RWPE2 (cell line): ENCODE results near the gene NSMCE1.
A peak's percentile ranks its signal among the peaks of the same experiment; 100 is the strongest.

Experiments used
- ATAC-seq: fragments of 200-7000 bp; cut with Tn5 transposase; 3 replicates; pipeline ENCODE4 v1.9.1; 2021; ENCODE audit warnings: low read depth
- DNase-seq: peaks from one replicate; pipeline ENCODE4 v3.0.0-alpha.2; 2020; ENCODE audit warnings: low spot score
- H3K27ac ChIP-seq: fragments of 450-650 bp; 2 replicates; pipeline ENCODE4 v1.5.1; 2017; ENCODE audit warnings: mild to moderate bottlenecking; ENCODE audit not compliant: poor library complexity, severe bottlenecking
- H3K27me3 ChIP-seq: fragments of 250-450 bp; sonication (Bioruptor Pico); 2 replicates; pipeline ENCODE4 v1.5.1; 2021; ENCODE audit warnings: mild to moderate bottlenecking, moderate library complexity; ENCODE audit not compliant: insufficient read depth, poor library complexity, severe bottlenecking
- H3K36me3 ChIP-seq: fragments of 250-450 bp; sonication (Bioruptor Pico); 2 replicates; pipeline ENCODE4 v1.5.1; 2020; ENCODE audit warnings: low read depth, mild to moderate bottlenecking, moderate library complexity
- H3K4me1 ChIP-seq: fragments of 250-450 bp; sonication (Bioruptor Pico); 2 replicates; pipeline ENCODE4 v1.5.1; 2021; ENCODE audit warnings: mild to moderate bottlenecking, moderate library complexity; ENCODE audit not compliant: insufficient read depth, poor library complexity, severe bottlenecking
- H3K4me3 ChIP-seq: fragments of 250-450 bp; sonication (Bioruptor Pico); 2 replicates; pipeline ENCODE4 v1.5.1; 2021; ENCODE audit warnings: mild to moderate bottlenecking, moderate library complexity; ENCODE audit not compliant: severe bottlenecking
- H3K9me3 ChIP-seq: fragments of 250-450 bp; sonication (Bioruptor Pico); 2 replicates; pipeline ENCODE4 v1.5.1; 2021; ENCODE audit warnings: mild to moderate bottlenecking, moderate library complexity; ENCODE audit not compliant: severe bottlenecking
- TF ChIP-seq, protein P1 (sequence below): fragments of 450-650 bp; IDR thresholded peaks from one replicate; pipeline ENCODE4 v1.5.1; 2017; ENCODE audit warnings: mild to moderate bottlenecking, moderate library complexity; ENCODE audit not compliant: poor library complexity, severe bottlenecking

NSMCE1 gene

DNA sequence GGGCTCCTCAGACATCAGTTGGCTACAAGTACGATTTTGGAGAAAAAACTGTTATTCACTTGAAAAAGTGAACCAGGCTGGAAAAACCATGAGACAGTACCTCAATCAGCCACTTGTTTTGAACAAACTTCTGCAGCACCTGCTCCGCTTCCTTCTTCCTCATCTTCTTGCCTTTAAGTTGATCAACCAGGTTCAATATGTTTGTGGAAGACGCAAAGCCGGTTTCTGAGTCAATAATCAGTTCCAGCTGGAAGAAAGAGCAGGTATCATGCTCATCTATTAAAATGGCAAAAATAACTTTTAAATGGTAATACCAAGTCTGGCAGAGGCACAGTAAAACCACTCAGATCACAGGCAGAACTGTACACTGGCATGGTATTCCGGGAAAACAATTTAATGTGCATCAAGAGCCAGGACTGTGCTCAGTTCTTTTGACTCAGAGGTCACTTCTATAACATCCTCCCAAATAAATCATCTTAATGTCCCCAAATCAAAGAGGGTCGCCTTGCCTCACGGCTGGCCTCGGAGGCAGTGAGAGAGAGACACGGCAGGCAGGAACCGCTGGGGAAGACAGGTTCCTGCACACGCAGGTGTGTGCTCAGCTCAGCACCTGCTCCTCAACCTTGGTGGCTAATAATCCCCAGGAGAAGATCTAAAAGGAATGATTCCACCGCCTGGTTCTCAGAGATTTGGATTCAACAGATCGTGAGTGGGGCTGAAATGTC is 35.5 kb downstream of the NSMCE1 start:
- Histone ChIP-seq H3K36me3 (peaks cover 37% of the 10 kb centered on the region), H3K4me3 (no peak overlapping the region), H3K4me1 (peaks cover 6% of the 10 kb centered on the region), H3K27me3 (no peaks in the 10 kb centered on the region), H3K9me3 (no peaks in the 10 kb centered on the region), H3K27ac (no peak overlapping the region)
- DNase-seq (no peak), ATAC-seq (no peak)
- TF ChIP-seq, protein P1, sequence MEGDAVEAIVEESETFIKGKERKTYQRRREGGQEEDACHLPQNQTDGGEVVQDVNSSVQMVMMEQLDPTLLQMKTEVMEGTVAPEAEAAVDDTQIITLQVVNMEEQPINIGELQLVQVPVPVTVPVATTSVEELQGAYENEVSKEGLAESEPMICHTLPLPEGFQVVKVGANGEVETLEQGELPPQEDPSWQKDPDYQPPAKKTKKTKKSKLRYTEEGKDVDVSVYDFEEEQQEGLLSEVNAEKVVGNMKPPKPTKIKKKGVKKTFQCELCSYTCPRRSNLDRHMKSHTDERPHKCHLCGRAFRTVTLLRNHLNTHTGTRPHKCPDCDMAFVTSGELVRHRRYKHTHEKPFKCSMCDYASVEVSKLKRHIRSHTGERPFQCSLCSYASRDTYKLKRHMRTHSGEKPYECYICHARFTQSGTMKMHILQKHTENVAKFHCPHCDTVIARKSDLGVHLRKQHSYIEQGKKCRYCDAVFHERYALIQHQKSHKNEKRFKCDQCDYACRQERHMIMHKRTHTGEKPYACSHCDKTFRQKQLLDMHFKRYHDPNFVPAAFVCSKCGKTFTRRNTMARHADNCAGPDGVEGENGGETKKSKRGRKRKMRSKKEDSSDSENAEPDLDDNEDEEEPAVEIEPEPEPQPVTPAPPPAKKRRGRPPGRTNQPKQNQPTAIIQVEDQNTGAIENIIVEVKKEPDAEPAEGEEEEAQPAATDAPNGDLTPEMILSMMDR: no peak

DNA sequence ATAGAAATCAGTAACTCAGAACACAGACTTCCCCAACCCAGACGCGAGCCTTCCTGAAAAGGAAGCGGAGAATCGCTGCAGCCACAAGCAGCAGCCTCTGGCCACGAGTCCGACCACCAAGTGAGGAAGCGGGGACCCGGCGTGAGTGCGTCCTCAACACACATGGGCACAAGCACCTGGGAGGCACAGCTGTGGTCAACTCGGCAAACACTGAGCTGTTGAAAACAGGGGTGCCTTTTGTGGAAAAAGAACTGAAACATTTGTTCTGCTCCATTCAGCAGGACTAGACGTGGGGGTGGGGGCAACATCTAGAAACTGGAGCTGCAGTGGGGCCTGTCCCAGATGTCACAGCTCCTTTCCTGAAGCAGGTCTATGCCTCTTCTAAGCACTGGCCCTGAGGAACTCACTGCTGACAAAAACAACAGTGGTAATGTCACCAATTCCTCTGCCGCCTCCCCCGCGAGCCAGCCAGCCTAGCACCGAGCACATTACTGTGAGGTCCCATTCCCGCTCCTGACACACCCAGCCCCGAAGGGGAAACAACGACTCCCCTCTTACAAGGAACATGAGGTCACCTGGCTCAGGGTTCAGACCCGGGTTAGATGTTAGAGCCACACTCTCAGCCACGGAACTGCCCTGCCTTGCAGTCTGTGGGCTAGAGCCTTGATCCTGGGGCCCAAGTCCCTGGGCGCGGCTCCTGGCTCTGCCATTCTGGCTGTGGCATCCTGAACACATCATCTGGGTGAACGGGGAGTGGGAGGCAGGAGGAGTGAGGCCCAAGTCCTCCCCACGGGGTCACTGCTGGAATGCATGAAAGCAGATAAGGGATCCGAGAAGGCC is 36.3 kb downstream of the NSMCE1 start:
- DNase-seq (peak; percentile 35), ATAC-seq (no peak)
- no peak overlapping the region for H3K4me3 ChIP-seq
- H3K4me1 ChIP-seq: peaks cover 6% of the 10 kb centered on the region
- H3K27me3 ChIP-seq: no peaks in the 10 kb centered on the region
- peaks cover 37% of the 10 kb centered on the region for H3K36me3 ChIP-seq
- TF ChIP-seq, protein P1: no peak
- no peak overlapping the region for H3K27ac ChIP-seq
- H3K9me3 ChIP-seq: no peaks in the 10 kb centered on the region

DNA sequence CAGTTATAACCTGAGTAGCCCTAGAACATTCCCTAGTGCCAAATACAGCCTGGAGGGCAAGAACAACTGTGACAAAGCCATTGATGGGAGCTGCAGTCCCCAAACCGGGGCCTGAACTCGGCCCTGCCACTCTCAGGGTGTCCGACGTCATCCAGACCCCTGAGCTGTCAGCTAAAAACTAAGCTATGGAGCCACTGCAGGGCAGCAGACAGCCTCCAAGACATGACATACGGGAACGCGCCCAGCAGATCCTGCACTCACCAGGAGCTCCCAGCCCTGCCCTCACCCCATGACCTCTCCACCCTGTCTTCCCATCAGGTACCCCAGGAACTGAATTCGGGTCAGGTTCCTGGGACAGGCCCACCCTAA is 36.9 kb downstream of the NSMCE1 start:
- Histone ChIP-seq H3K4me3 (no peak overlapping the region), H3K27me3 (no peaks in the 10 kb centered on the region), H3K27ac (no peak overlapping the region), H3K36me3 (peaks cover 37% of the 10 kb centered on the region), H3K4me1 (peaks cover 7% of the 10 kb centered on the region), H3K9me3 (no peaks in the 10 kb centered on the region)
- DNase-seq: no peak
- TF ChIP-seq, protein P1: no peak
- no peak for ATAC-seq

DNA sequence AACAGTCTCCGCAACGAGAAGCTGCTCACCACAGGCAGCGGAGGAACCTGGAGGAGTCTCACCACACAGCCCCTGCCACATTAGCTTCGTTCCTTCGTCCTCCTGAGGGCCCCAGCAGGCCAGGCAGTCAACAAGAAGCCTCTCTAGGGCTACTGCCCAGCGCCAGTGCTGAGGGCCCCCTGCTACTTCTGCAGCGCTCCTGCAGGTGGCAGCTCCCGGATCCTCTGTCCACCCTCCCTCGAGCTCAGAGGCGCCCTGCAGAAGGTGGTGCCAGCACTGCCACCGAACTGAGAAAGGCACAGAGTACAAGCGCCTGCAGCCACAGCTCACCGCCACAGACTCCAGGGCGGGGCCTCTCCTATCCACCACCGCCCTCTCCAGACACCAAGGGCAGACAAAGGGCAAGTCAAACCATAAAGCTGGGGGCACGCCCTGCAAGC is 38.0 kb downstream of the NSMCE1 start:
- DNase-seq (peak; percentile 46), ATAC-seq (no peak)
- H3K9me3 ChIP-seq: no peaks in the 10 kb centered on the region
- H3K4me1 ChIP-seq: peaks cover 13% of the 10 kb centered on the region
- peaks cover 37% of the 10 kb centered on the region for H3K36me3 ChIP-seq
- H3K27ac ChIP-seq: no peak overlapping the region
- TF ChIP-seq, protein P1: no peak
- no peaks in the 10 kb centered on the region for H3K27me3 ChIP-seq
- no peak overlapping the region for H3K4me3 ChIP-seq
